HL-60 (cell line): Measurements from ENCODE around the gene DBNDD1.

Experiments used
- DNase-seq, 2 experiments: peaks; one replicate each; pipeline ENCODE4 v3.0.0-alpha.2; 2010 to 2020; ENCODE audit warnings: low read depth in 1 of 2, low spot score in 1 of 2
- H3K27ac ChIP-seq: fragments of 250-450 bp; sonication (Bioruptor Pico); replicated peaks from 2 replicates; pipeline ENCODE4 v1.5.1; 2020; ENCODE audit warnings: mild to moderate bottlenecking, moderate library complexity
- H3K27me3 ChIP-seq: fragments of 250-450 bp; sonication (Bioruptor Pico); 2 replicates; pipeline ENCODE4 v1.5.1; 2021; ENCODE audit warnings: mild to moderate bottlenecking, moderate library complexity; ENCODE audit not compliant: insufficient read depth, poor library complexity, severe bottlenecking
- H3K4me3 ChIP-seq: replicated peaks from 2 replicates; pipeline ENCODE4 v1.5.1; 2011; ENCODE audit warnings: mild to moderate bottlenecking, control low read depth, low read length; ENCODE audit not compliant: insufficient read depth
- GABPA ChIP-seq: IDR thresholded peaks from 2 replicates; pipeline ENCODE4 v1.6.1; 2012; ENCODE audit warnings: low read depth
- POLR2AphosphoS5 ChIP-seq: IDR thresholded peaks from 2 replicates; pipeline ENCODE4 v1.6.1; 2012; ENCODE audit warnings: low read depth
- REST ChIP-seq: IDR thresholded peaks from 2 replicates; pipeline ENCODE4 v1.6.1; 2012; ENCODE audit warnings: low read depth; ENCODE audit not compliant: insufficient replicate concordance
- SPI1 ChIP-seq: IDR thresholded peaks from 2 replicates; pipeline ENCODE4 v1.6.1; 2012; ENCODE audit warnings: low read depth, mild to moderate bottlenecking, borderline replicate concordance
- TF ChIP-seq, protein P1 (sequence below): IDR thresholded peaks from one replicate; pipeline ENCODE4 v1.5.1; 2011; ENCODE audit warnings: low read length, control low read depth, inconsistent platforms; ENCODE audit not compliant: insufficient read depth

The DBNDD1 gene

DNA sequence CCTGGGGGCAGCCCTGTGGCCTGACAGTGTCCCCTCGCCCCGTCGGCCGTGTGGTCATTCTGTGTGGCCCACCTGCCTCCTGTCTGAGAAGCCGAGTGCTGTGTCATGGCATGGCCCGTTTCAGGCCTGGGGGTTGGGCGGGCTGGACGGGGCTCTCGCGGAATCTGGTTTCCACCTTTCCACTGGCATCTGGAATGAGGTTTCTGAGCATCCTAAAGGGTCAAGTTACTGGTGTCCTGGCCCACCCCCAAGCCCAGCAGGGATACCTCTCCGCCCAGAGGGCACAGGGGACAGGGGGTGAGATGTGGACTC, 7.8 kb downstream of the DBNDD1 start:
- no peaks in the 10 kb centered on the region for H3K27me3 ChIP-seq
- DNase-seq: no peak
- H3K27ac ChIP-seq: no peak overlapping the region
- TF ChIP-seq GABPA (no peak), POLR2AphosphoS5 (no peak), REST (no peak), SPI1 (no peak)
- TF ChIP-seq, protein P1, sequence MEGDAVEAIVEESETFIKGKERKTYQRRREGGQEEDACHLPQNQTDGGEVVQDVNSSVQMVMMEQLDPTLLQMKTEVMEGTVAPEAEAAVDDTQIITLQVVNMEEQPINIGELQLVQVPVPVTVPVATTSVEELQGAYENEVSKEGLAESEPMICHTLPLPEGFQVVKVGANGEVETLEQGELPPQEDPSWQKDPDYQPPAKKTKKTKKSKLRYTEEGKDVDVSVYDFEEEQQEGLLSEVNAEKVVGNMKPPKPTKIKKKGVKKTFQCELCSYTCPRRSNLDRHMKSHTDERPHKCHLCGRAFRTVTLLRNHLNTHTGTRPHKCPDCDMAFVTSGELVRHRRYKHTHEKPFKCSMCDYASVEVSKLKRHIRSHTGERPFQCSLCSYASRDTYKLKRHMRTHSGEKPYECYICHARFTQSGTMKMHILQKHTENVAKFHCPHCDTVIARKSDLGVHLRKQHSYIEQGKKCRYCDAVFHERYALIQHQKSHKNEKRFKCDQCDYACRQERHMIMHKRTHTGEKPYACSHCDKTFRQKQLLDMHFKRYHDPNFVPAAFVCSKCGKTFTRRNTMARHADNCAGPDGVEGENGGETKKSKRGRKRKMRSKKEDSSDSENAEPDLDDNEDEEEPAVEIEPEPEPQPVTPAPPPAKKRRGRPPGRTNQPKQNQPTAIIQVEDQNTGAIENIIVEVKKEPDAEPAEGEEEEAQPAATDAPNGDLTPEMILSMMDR: no peak
- H3K4me3 ChIP-seq: no peak overlapping the region

DNA sequence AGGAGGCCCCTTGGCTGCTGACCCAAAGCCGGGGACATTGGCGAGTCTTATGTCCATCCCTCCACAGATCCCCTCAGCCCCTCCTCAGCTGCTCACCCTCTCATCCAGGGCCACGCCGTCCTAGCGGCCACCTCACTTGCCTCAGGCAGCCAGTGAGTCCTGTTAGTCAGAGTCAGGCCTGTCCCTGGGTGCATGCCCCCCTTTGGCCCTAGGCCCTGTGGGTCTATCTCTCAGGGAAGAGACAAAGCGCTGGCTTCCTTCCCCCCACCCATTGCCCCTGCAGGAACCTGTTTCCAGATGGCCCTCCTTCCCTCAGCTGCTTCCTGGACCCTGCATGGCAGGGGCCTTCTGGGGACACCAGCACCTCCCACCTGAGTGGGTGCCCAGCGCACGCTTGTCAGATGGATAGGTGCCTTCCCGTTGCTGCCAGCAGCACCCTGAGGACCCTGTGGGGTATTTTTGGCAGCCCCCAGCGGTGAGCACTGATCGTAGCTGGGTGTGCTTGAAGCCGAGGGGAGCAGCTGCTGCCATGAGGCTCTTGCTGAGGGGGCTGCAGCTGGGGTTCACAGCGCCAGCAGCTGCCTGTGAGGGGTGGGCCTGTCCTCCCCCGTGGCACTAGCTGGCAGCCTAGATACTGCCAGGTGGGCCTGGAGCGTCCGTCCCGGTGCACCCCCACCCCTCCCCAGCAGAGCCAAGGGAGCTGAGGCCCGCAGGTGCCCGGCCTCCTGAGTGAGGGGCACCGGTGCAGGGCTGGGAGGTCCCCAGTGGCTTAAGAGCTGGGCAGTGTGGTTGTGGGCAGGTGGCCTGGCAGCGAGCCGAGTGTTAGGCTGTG, 8.4 kb downstream of the DBNDD1 start:
- TF ChIP-seq POLR2AphosphoS5: no peak
- no peak for TF ChIP-seq SPI1
- TF ChIP-seq, protein P1: no peak
- no peaks in the 10 kb centered on the region for H3K27me3 ChIP-seq
- no peak for DNase-seq
- H3K27ac ChIP-seq: no peak overlapping the region
- no peak overlapping the region for H3K4me3 ChIP-seq

DNA sequence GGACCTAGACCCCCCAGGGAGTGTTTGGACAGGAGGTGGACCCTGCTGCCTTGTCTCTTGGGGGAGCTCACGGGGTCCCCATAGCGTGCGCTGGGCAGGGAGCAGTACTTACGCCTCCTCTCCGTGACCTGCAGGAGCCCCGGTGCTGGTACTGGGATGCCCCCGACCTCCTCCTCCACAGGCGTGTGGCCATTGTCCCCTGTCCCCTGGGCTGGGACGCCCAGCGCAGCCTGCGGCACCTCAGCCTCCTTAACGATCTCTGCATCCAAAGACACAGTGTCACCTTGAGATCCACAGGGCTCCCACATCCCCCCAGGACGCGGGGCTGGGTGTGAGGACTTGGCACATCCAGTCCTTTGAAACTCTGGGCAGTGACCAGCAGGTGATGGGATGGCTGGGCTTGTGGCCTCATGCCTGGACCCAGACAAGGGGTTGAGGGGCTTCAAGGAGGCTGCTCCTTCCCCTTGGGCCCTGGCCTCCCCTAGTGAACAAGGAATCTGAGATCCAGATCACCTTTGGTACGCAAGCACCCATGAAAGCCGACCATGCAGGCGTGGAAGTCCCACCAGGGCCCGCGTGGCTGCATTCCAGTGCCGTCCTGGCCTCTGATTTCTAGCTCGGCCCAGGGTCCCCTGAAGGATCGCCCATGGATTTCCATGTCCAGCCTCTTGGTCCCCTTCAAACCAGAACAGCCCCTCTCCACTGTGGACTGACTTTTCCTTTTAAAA, 9.9 kb downstream of the DBNDD1 start:
- Histone ChIP-seq H3K4me3 (no peak overlapping the region), H3K27me3 (no peaks in the 10 kb centered on the region), H3K27ac (no peak overlapping the region)
- TF ChIP-seq REST: no peak
- TF ChIP-seq, protein P1: no peak
- TF ChIP-seq SPI1: no peak
- TF ChIP-seq POLR2AphosphoS5: no peak
- TF ChIP-seq GABPA: no peak
- DNase-seq: no peak
